Middle frontal gyrus (tissue), 1 donor: Measurements from ENCODE around the gene COL5A2.

ENCODE experiments used
- DNase-seq: peaks from one replicate; pipeline ENCODE4 v3.0.0-alpha.2; 2015; ENCODE audit warnings: low spot score; ENCODE audit errors: extremely low spot score

The COL5A2 gene

DNA sequence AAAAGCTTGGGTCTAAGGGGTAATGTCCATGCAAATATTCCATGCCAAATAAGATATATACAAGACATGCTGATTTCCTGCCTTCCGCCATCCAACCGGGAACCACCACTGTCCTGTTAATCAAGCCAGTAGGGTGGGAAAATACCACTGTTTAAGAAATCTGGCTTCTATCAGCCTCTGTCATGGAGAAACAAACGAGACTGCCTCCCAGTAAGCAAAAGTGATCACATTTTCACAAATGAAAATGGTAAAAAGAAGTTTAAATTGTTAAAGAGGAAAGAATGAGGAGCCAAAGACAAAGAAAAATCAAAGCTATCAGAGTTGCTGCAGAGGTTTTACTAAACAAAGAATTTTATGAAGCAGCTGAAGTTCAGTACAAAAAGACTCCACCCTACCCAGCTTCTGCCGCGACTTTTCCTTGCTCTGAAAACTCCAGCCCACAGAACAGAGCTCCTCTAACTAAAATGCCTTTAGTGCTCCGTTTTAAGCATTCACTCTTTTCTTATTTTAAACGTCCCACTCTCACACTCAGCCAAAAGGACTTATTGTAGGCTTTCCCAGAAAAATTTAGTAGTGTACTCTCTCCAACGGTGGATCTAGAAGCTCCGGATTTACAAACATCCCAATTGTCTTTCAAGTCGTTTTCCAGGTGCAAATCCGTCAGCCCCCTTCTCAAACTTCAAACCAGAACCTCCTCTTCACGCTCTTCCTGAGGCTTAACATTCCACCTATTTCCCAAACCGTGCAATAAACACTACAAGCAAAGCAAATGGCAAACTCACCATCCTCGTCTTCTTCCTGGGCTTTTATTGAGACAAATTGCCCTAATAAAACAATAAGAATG, 613 bp downstream of the COL5A2 start:
- no peak for DNase-seq

DNA sequence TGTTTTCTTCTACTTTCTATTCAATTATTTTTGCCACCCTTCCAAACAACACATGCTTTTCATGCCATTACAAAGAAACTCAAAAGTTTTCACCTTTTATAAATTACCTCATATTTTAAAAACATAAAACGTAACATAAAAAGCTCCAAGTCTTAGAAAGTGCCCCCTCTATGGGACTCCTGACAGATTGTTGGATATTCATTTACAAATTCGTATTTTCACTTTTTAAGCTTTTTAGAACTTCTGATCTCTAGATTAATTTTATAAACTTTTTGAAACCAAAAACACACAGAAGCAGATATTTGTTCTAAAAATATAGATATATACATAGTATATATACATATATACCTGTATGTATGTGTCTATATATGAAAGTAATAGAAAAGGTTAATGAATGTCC, 1.5 kb downstream of the COL5A2 start:
- no peak for DNase-seq

DNA sequence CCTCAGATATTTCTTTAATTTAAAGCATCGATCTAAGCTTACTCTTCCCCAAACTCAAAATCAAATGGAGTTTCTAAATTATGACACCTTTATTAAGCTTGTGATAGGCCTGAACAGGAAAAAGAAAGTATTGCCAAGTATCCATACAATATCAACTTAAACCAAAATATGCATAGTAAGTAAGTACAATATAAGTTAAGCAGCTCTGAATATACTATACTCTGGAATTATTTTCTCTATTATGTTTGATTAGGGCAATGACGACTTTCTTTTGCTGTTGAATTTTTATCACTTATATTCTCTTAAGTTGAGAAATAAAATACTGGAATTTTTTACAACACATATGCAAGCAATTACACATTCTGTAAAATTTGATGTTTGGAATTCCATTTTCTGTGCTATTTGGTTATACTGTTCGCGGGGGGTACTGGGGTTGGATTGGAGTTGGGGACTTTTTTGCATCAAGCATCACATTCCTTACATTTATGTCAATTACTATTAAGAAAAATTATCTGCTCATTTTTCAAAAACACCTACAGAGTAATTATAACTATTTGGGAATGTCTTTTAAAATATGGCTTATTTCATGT, 2.2 kb downstream of the COL5A2 start:
- DNase-seq, result no peak

DNA sequence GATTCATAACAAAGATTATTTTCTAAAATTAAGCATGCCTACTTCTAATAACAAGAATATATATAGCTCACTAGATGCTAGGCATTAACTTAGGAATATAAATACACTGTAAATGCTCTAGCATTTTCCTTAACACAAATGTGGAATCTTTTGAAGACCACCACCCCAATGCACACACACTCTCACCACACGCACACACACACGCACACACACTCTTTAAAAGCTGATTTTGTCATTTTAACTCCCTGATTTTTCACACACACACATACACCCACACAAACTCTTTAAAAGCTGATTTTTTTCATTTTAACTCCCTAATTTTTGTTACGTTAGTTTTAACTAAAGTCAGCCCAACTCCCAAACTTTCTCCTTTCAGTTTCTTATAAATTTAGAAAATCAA, 3.0 kb downstream of the COL5A2 start:
- DNase-seq, result no peak

DNA sequence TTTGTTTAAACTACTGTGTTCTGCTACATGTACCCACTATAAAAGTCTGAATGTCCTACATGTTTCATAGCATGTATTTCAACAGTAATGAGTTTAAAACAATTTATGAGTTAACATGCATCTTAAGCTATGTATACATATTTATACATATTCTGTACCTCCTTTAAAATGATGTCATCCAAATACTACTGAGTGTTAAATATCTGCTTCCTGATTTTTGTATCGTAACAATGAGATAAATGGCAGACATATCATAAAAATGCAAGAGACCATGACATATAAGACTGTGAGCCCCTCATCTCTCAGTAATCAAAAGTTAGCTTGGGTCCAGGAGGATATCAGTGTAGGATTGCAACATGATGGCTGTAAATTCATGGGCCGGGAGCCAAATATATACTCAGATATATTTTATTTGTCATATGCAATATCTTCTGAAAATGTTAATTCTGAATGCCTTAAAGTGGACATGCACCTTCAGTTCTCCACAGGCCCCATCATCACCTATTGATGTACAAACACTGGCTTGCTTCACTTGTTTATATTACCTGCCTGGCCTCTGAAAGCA, 3.6 kb downstream of the COL5A2 start:
- DNase-seq, result no peak

DNA sequence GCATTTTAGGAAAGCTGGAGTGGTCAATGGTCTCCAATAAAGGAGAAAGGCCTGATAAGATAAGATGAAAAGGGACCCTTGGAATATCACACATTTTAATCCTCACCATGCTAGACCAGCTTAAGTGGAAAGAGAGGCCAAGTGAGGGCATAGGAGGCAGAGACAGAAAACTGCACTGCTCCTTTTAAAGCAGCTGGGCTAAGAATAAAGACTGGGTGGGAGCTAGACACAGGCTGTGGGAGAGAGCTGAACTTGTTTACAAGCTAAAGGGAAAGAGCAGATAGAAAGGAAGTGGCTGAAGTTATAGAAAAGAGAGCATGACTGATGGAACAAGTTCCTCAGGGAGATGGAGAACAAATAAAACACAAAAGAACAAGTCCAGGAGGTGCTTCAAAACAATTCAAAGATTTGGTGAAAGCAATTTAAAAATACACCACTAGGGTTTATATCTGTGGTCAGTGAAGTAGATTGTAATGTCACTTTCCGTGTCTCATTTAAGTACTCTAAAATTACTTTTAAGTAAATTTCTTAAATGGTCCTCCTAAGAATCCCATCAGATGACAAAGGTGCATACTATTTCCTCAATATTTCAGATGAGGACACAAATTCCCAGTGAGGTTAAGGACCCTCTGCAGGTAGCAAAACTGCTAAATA, 7.5 kb downstream of the COL5A2 start:
- no peak for DNase-seq

DNA sequence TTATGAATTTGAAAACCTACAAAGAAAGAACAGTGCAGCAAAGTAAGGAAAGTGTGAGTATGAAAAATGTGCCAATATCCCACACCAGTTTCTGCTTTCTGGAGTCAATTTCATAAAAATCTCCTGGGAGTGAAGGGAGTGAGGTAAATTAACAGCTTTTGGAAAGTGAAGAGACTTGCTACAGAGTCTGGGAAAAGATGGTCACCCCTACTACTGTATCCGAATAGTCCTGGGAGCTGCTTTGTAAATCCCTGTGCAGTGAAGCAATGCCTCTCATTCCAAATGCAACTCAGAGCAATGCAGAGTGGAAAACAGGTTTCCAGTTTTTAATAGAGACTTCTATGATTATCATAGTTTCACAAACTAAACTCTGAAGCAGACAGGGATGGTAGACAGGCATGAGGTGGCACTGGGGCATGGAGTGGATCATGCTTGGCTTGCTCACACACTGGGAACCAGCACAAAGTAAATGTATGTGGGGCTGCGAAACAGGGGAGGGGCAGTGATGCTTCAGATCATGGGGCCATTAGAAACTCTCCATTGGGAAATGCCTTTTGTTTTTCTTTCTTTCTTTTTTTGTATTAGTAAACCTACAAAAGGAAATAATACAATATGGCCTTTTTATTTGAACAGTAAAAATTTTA, 10.6 kb downstream of the COL5A2 start:
- DNase-seq, result no peak

DNA sequence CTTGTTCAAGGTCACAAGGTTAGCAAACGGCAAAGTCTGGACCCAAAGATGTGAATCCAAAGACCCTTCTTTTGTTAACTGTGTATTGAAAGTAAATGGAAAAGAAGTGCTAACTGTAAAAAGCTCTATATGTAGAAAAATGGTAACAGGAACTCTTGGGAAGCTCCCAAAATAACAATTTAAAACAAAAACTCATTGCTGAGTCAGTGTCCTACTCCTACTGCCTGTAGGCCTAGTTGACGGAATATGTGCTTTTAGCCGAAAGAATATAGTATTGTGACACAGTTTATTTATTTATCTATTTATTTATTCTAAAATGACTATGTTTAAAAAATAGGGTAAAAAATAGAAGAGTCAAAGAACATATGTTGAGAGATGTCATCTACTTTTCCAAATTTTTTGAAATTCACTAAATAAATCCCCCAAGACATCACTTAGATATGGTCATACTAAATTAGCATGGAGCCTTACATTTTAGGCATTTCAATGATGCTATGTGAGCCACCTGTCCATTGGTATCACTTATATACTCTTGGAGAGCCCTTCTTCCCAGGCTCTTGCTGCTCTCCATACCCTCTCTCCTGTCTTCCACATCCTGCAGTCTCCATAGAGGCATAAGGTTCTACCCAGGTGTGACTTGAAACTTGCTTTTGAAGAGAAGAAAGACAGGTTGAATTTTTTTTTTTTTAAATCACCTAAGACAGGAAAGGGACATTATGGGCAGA, 13.7 kb downstream of the COL5A2 start:
- no peak for DNase-seq

DNA sequence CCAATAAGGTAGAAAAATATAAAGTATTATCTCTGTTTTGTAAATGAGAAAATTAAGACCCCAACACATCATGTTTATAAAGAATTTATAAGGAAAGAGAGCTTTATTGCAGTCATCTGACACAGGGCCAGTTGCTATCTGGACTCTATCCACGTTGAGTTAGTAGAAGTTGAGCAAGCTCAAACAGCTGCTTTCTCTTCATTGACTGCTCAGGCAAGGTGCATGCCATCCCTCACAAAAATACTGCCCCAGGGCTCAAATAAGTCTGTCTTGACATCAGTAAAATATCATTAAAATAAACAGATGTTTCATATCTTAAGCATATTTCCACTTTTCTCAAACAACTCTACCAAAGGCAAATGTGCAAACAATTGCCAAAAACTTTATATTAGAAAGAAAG, 14.8 kb downstream of the COL5A2 start:
- no peak for DNase-seq

DNA sequence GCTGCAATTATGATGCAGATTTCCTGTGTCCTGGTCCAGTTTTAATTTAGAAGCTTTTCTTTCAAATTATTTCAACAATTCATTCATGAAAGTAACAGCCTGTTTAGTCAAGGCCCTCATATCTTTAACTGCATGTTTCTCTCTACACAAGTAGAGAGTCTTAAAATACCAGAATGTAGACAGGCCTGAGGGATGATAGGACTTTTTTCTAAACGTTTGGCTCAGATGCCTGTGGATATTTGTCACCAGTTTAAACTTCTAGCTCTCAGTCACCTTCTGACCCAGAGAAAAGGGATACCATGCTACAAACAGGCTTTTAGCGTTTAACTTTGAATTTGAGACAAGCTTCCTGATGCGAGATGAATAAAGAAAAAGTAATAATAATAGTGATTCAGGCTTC, 15.7 kb downstream of the COL5A2 start:
- DNase-seq, result no peak

DNA sequence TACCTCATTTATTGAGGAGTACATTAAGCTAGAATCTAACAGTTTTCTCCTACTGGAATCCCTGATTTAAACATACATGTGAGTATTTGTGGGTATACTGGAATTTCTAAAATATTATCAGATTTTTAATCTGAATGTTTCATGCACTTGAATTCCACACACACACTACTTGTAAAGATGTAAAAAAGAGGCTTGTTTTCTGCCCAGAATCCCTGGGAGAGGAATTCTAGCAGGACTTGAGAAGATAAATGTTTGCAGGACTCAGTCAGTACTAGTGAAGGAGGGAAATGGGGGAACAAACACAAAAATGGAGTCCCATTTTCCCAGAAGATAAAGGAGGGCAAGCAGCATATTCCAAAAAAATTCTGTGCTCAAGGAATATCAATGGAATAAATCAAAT, 17.0 kb downstream of the COL5A2 start:
- DNase-seq, result no peak

DNA sequence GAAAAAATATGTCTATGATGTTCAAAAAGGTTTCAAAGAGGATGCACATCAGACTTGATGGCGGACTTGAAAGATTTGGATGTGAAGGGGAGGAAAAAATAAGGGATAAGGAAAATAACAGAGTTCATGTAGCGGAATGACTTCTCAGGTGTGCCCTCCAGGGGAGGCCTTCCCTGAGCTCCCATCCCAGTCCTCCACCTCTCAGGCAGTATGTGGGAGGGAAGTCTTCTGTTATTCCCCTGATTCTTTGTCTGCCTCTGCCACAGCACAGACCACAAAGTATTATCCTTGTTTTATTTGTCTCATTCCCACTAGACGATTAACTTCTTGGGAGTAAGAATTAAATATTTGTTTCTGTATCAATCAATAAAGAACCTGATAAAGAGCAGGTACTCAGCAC, 17.7 kb downstream of the COL5A2 start:
- DNase-seq, result no peak

DNA sequence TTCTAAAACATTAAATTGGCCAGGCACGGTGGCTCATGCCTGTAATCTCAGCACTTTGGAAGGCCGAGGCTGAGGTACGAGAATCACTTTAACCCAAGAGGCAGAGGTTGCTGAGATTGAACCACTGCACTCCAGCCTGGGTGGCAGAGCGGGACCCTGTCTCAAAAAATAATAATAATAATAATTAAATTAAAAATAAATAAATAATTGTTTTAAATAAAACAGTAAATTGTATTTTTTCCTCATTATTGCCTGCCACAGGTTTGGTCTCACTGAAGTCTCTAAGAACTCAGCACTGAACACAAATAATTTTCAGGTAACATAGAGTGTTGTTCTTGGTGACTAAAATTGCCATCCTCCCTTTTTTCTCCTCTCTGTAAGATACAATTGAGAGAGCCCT, 19.8 kb downstream of the COL5A2 start:
- no peak for DNase-seq

DNA sequence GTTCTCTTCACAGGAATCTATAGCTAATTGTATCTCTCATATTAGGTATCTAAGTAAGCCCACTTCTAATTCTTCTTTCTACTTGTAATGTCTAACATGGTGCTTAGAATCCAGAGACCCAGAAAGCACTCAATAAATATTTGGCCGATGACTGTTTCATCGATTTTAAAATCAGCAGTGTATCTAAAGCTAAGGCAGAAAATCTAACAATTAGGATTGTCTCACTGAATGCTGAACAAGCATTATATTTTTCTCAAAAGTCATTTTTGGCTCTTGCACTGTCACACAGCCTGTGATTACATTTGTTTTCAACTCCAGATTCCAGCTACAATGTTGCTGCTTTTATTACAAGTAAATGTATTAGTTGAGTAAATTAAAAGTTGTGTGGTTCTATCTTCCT, 20.3 kb downstream of the COL5A2 start:
- no peak for DNase-seq

DNA sequence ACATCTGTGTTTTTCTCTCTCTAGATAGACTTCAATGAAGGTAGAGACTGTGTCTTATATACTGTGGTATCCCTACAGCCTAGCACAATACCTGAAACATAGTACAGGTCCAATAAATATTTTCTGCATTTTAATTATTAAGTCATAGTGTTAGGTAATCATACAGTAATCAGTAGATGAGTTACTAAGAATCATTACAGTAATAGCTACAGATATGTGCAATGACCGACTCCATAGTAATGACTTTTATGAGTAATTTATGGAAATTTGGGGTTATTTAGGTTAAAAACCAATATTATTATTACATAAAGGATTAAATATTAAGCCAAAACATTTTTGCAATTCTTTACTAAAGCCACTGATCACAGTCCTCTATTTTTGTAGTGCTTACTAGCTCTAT, 21.6 kb downstream of the COL5A2 start:
- no peak for DNase-seq

DNA sequence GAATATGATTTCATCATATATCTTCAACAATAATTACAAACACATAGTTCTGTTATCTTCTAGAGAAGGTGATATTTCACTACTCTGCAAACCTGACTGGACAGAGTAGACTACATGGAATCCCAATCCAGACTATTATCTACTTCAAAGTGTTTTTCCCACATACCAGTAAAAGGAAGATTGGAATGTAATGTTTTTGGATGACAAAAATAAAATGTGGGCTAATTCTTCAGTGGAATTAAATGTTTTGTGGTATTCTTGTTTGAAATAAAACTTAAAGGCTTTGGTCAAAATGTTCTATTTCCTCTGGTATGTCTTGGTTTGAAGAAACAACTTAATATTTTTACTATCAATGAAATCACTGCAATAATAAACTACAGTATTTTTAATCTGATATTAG, 22.1 kb downstream of the COL5A2 start:
- no peak for DNase-seq

DNA sequence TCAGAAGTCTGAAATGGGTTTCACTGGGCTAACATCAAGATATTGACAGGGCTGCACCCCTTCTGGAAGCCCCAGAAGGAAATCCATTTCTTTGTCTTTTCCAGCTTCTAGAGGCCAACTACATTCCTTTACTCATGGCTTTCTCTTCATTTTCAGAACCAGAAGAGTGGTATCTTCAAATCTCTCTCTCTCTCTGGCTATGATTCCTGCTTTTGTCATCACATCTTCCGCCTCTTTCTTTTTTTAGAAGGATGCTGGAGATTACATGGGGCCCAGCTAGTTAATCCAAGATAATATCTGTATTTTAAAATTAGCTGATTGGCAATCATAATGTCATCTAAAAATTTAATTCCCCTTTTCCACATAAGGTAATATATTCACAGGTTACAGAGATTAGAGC, 23.8 kb downstream of the COL5A2 start:
- no peak for DNase-seq

DNA sequence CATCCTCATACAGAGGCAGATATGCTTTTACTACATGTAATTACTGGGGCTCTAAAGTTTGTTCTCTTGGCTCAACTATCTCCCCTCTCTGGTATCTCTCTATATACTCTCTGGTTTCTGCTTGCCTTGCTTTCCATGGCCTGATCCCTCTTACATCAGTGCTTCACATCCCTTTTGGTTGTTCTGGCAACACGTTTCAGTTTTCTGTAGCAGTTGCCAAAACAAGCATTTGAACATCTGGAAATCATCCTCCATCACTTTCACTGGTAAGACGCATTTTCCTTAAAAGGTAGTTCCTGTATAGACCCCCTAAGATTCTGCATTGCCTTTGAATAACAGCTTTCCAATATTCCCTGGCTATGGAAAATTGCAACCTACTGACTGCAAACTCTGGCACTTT, 25.9 kb downstream of the COL5A2 start:
- no peak for DNase-seq

DNA sequence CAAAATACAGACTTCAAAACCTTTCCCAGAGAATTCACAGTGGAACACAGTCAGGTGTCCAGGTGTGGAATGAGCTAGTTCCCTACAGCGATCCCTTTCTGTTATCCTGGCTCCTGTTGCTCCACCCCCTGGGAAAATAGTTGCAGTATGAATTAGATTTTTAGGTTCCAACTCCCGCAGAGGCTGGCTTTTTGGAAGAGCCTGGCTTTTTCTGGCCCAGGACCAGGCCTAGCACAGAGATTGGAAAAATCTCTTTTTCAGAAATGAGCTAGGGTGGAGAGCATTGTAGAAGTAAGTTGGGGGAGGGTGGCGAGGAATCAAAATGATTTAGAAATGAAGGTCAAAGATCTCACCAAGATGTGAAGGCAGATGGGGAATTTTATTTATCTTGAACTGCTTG, 27.1 kb downstream of the COL5A2 start:
- no peak for DNase-seq

DNA sequence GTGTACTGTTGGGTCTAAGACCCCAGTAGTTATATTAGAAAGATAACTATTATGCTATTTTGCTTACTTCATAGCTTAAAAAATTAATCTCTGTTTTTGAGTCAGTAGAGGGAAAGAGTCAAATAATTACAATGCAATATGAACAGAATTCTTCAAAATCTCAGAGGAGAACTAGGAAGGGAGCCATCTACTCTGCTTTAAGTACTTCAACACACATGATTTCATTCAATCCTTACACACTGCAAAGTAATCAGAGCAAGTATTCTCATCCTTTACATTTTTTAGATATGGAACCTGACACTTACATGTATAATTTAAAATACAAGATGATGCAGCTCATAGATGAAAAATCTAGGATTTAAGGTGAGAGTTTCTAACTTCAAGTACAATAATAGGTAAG, 27.7 kb downstream of the COL5A2 start:
- no peak for DNase-seq

DNA sequence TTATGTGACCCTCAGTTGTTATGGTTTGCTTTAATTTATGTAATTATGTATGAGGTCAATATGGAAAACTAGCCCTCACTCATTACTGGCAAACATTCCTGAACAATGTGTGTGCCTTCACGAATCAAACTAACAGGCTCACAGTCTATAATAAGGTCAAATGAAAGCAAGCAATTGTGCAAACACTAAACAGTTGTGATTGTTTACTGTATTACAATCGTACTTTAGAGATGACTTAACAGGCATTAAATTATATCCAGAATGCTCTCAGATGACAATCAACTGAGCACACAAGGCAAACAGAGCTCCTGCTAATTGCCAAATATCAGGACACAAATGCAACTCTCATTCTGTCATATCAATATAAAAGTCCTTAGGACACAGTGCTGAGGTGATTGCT, 29.5 kb downstream of the COL5A2 start:
- no peak for DNase-seq
